Esophagus squamous epithelium (tissue), 5 donors: ENCODE measurements around the gene PPA2. TPM values are rescaled to one million over a fixed set of nuclear protein-coding genes. Genes with fewer than 3 reads are reported as not detected.
"Not testable (repeated sequence)": the region's sequence is repeated elsewhere in the genome, so short reads cannot be mapped to it uniquely, and the experiment has no call there.

Experiments
- DNase-seq: peaks from one replicate; lab custom pipeline; 2025; lab: John Stamatoyannopoulos, UW
- H3K27ac ChIP-seq, 4 donors: fragments of 200-600 bp; sonication (generic); one replicate each; pipeline ENCODE4 v1.5.1; 2016 to 2019; ENCODE audit warnings: mild to moderate bottlenecking in 1 of 4
- H3K27me3 ChIP-seq, 4 donors: fragments of 200-600 bp; sonication (generic); 1 replicate in 3 of 4; 2 replicates in 1 of 4; pipeline versions ENCODE4 v1.5.1 to v1.6.0; 2017 to 2021; ENCODE audit warnings: antibody characterized with exemption in 1 of 4
- H3K36me3 ChIP-seq, 3 donors: fragments of 200-600 bp; sonication (generic); one replicate each; pipeline ENCODE4 v1.5.1; 2016 to 2019
- H3K4me1 ChIP-seq, 3 donors: fragments of 200-600 bp; sonication (generic); one replicate each; pipeline ENCODE4 v1.5.1; 2017 to 2019
- H3K4me3 ChIP-seq, 4 donors: fragments of 200-600 bp; sonication (generic); 1 replicate in 3 of 4; 2 replicates in 1 of 4; pipeline ENCODE4 v1.5.1; 2016 to 2019; ENCODE audit warnings: mild to moderate bottlenecking in 2 of 4, moderate library complexity in 1 of 4
- H3K9me3 ChIP-seq, 3 donors: fragments of 200-600 bp; sonication (generic); one replicate each; pipeline ENCODE4 v1.5.1; 2016 to 2019
- CTCF ChIP-seq, 6 experiments: fragments of 450-650 bp in 4 of 6; fragments of 200-600 bp in 2 of 6; sonication (generic) in 2 of 6; IDR thresholded peaks; one replicate each; pipeline ENCODE4 v1.5.1; 2016 to 2019; ENCODE audit warnings: antibody characterized with exemption in 6 of 6, mild to moderate bottlenecking in 4 of 6, moderate library complexity in 4 of 6
- POLR2A ChIP-seq, 4 donors: fragments of 450-650 bp; IDR thresholded peaks; one replicate each; pipeline ENCODE4 v1.6.1; 2017; ENCODE audit warnings: antibody characterized with exemption in 4 of 4, mild to moderate bottlenecking in 4 of 4, moderate library complexity in 3 of 4
- WGBS, 2 donors: methylation state at CpG; one replicate each; pipeline ENCODE4 v1.1.5; 2018; 5-methylcytosine and 5-hydroxymethylcytosine counted together
- intact Hi-C: fragments of 100-400 bp; cut with DNase I; formaldehyde crosslinking; loops from one replicate; pipeline ENCODE4 v1.15.0; 2022
- total RNA-seq, 4 donors: library from RNA; depleted of rRNA; stranded (reverse); fragments of >200 nt; gene quantifications; one replicate each; pipeline ENCODE4 v1.1.0, GENCODE V29; 2016
- donor health status: DM: yes; HTN: yes; CAD: no.

The PPA2 gene
- total RNA-seq, 4 donors from 2014 or later, result 87.3 to 121 (median 87.9) TPM

- peaks cover 0 to 6% (median 0%) of the 10 kb centered on the region in 3 donors for H3K9me3 ChIP-seq
- TF ChIP-seq CTCF (IDR thresholded peaks at IDR 0.05) (no peak), POLR2A (IDR thresholded peaks at IDR 0.05) (no peak)
- intact Hi-C loops, result no loop called here
- no peaks in the 10 kb centered on the region for H3K27me3 ChIP-seq
- H3K4me3 ChIP-seq, result no peak overlapping the region
- WGBS, 2 donors, result 92 to 97% methylated on average over 6 to 9 of the region's 15 CpGs
- H3K36me3 ChIP-seq, result peaks cover 5 to 54% (median 12%) of the 10 kb centered on the region in 3 donors
- no peaks in the 10 kb centered on the region for H3K4me1 ChIP-seq
- no peak overlapping the region for H3K27ac ChIP-seq
- DNase-seq, result no peak
These were observed 59.5 kb downstream of the PPA2 start for GRCh38 chr4:105414316-105414715.

GRCh38 chr4:105409135-105409534 is 64.7 kb downstream of the PPA2 start:
- H3K4me3 ChIP-seq, H3K27me3 ChIP-seq, DNase-seq, H3K4me1 ChIP-seq, intact Hi-C loops, H3K27ac ChIP-seq: not testable (repeated sequence)
- peaks cover 0 to 62% (median 4%) of the 10 kb centered on the region in 3 donors for H3K36me3 ChIP-seq
- 95 to 97% methylated on average over 7 of the region's 8 CpGs for WGBS, 2 donors
- peaks cover 0 to 11% (median 0%) of the 10 kb centered on the region in 3 donors for H3K9me3 ChIP-seq

DNA sequence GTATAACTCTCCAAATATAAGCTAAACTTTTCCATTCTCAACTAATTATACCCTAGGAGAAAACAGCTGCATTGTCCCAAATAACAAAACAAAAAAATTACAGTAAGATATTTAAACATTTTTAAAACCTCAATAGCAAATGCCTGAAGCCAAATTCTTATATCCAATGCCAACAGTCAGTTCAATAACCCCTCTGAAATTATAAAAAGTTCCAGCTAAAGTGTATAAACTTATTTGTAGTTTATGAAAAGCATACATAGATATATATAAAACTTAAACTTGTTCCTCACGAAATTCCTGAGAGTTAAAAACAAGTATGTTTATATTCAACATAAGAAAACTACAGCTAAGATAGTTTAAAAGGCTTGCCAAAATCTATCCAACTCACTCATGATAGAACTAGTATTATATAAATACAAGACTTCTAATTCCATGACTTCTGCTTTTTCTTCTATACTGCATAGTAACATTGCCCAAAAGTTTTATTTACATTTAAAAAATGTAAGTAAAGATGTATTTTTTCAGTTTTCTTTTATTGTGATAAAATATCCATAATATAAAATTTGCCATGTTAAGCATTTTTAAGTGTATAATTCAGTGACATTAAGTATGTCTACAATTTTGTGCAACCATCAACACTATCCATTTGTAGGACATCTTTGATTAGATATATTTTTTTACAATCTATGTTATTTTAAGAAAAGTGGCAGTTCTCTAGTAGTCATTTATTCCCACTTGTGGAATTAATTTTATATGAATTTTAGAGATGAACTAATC is 72.8 kb downstream of the PPA2 start:
- Histone ChIP-seq H3K9me3 (peaks cover 0 to 5% (median 0%) of the 10 kb centered on the region in 3 donors), H3K36me3 (peaks cover 0 to 26% (median 4%) of the 10 kb centered on the region in 3 donors), H3K27me3 (no peaks in the 10 kb centered on the region), H3K4me3 (no peak overlapping the region), H3K4me1 (no peaks in the 10 kb centered on the region), H3K27ac (no peak overlapping the region)
- 55 to 81% methylated on average over 1 of the region's 1 CpG for WGBS, 2 donors
- intact Hi-C loops, result no loop called here
- no peak for TF ChIP-seq CTCF (IDR thresholded peaks at IDR 0.05)
- no peak for TF ChIP-seq POLR2A (IDR thresholded peaks at IDR 0.05)
- DNase-seq, result no peak

- Histone ChIP-seq H3K36me3 (peaks cover 0 to 26% (median 0%) of the 10 kb centered on the region in 3 donors), H3K27me3 (no peaks in the 10 kb centered on the region), H3K4me1 (no peaks in the 10 kb centered on the region), H3K4me3 (no peak overlapping the region), H3K9me3 (peaks cover 0 to 3% (median 0%) of the 10 kb centered on the region in 3 donors), H3K27ac (no peak overlapping the region)
- intact Hi-C loops, result no loop called here
- DNase-seq, result no peak
- 86 to 88% methylated on average over 2 of the region's 2 CpGs for WGBS, 2 donors
- no peak for TF ChIP-seq POLR2A (IDR thresholded peaks at IDR 0.05)
- no peak for TF ChIP-seq CTCF (IDR thresholded peaks at IDR 0.05)
These were observed 74.2 kb downstream of the PPA2 start for GRCh38 chr4:105399532-105400161.

- Histone ChIP-seq H3K4me3 (no peak overlapping the region), H3K36me3 (peaks cover 0 to 58% (median 0%) of the 10 kb centered on the region in 3 donors), H3K27me3 (no peaks in the 10 kb centered on the region), H3K4me1 (no peaks in the 10 kb centered on the region), H3K9me3 (no peaks in the 10 kb centered on the region), H3K27ac (no peak overlapping the region)
- intact Hi-C loops, result no loop called here
- no peak for TF ChIP-seq POLR2A (IDR thresholded peaks at IDR 0.05)
- TF ChIP-seq CTCF (IDR thresholded peaks at IDR 0.05), result no peak
- DNase-seq, result no peak
- WGBS, 2 donors, result 80 to 82% methylated on average over 4 of the region's 4 CpGs
These were observed 81.0 kb downstream of the PPA2 start for GRCh38 chr4:105392858-105393257.
